ENCODE data around the gene UTY. TPM values are rescaled to one million over a fixed set of nuclear protein-coding genes. Genes with fewer than 3 reads are reported as not detected.

UTY gene
- total and polyA plus RNA-seq, 2 experiments from 2014 or later = not detected

DNA sequence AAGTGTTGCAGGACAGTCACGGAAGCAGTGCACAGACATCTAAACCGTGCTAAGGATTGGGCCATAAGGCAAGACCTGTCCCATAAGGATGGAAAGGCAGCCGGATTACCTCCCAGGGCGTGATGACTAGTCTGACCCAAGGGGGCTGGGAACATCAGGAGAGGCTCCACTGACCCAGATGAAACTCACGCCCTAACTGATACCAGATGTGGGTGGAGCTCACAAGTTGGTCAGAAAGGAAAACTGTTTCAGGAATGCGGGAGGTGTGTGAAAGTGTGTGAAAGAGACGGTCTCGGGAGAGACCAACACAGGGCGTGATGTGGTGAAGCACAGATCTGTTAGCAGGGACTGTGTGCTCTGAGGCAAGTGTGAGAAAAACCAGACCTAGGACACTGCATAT lies 140.5 kb downstream of the UTY start:
- no peak for DNase-seq (ENCODE audit: low spot score)
- no peaks in the 10 kb centered on the region for H3K79me2 ChIP-seq
- no peaks in the 10 kb centered on the region for H3K4me1 ChIP-seq (ENCODE audit: insufficient read depth)
- H3K9me2 ChIP-seq (replicated peaks; ENCODE audit: insufficient read depth) = no peaks in the 10 kb centered on the region
- H2AFZ ChIP-seq = no peak overlapping the region
- TF ChIP-seq EZH2phosphoT487 (IDR thresholded peaks at IDR 0.05; ENCODE audit: low read depth, severe bottlenecking, unreplicated experiment) (no peak), EZH2 (IDR thresholded peaks at IDR 0.05; ENCODE audit: borderline replicate concordance) (no peak)
- TF ChIP-seq, protein P1, sequence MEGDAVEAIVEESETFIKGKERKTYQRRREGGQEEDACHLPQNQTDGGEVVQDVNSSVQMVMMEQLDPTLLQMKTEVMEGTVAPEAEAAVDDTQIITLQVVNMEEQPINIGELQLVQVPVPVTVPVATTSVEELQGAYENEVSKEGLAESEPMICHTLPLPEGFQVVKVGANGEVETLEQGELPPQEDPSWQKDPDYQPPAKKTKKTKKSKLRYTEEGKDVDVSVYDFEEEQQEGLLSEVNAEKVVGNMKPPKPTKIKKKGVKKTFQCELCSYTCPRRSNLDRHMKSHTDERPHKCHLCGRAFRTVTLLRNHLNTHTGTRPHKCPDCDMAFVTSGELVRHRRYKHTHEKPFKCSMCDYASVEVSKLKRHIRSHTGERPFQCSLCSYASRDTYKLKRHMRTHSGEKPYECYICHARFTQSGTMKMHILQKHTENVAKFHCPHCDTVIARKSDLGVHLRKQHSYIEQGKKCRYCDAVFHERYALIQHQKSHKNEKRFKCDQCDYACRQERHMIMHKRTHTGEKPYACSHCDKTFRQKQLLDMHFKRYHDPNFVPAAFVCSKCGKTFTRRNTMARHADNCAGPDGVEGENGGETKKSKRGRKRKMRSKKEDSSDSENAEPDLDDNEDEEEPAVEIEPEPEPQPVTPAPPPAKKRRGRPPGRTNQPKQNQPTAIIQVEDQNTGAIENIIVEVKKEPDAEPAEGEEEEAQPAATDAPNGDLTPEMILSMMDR (IDR thresholded peaks at IDR 0.05; ENCODE audit: poor library complexity) = no peak
- H3K27ac ChIP-seq = no peak overlapping the region
- no peaks in the 10 kb centered on the region for H3K27me3 ChIP-seq
- no peak overlapping the region for H3K4me3 ChIP-seq
- no peaks in the 10 kb centered on the region for H3K36me3 ChIP-seq (replicated peaks; ENCODE audit: insufficient read depth, low read depth)
- no peaks in the 10 kb centered on the region for H3K9me3 ChIP-seq (ENCODE audit: low read depth)
- no peaks in the 10 kb centered on the region for H4K20me1 ChIP-seq (ENCODE audit: insufficient read depth, poor library complexity, severe bottlenecking)
- no peak overlapping the region for H3K4me2 ChIP-seq
- WGBS (ENCODE audit: low lambda C conversion rate, missing lambda C conversion rate) = no CpG with 5 or more reads among the region's 9 CpGs

DNA sequence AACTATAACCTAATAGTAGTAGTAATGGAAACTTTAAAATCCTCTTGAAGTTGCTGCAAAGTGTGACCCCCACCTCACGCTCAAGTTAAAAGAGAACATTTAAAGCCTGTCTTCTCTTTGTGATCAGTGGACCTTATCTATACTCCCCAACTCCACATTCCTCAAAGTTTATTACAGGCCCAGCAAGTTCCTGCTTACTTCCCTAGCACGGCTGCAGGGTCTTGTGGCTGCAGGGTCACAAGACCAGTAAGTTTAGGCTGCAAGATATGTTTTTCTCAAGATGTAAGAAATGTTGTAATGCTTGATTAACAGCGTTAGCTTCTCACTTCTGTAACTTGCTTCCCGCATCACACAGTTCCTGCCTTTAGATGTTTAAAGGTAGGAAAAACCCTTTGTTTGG lies 141.1 kb downstream of the UTY start:
- no peak for DNase-seq (ENCODE audit: low spot score)
- no peak overlapping the region for H3K27ac ChIP-seq
- H3K4me3 ChIP-seq = no peak overlapping the region
- no peak overlapping the region for H3K4me2 ChIP-seq
- TF ChIP-seq, protein P1 (IDR thresholded peaks at IDR 0.05; ENCODE audit: poor library complexity) = no peak
- TF ChIP-seq EZH2 (IDR thresholded peaks at IDR 0.05; ENCODE audit: borderline replicate concordance) = no peak
- TF ChIP-seq EZH2phosphoT487 (IDR thresholded peaks at IDR 0.05; ENCODE audit: low read depth, severe bottlenecking, unreplicated experiment) = no peak
- no peaks in the 10 kb centered on the region for H4K20me1 ChIP-seq (ENCODE audit: insufficient read depth, poor library complexity, severe bottlenecking)
- no peaks in the 10 kb centered on the region for H3K4me1 ChIP-seq (ENCODE audit: insufficient read depth)
- H2AFZ ChIP-seq = no peak overlapping the region
- no CpG with 5 or more reads among the region's 4 CpGs for WGBS (ENCODE audit: low lambda C conversion rate, missing lambda C conversion rate)
- no peaks in the 10 kb centered on the region for H3K27me3 ChIP-seq
- no peaks in the 10 kb centered on the region for H3K9me3 ChIP-seq (ENCODE audit: low read depth)
- H3K36me3 ChIP-seq (replicated peaks; ENCODE audit: insufficient read depth, low read depth) = no peaks in the 10 kb centered on the region
- no peaks in the 10 kb centered on the region for H3K79me2 ChIP-seq
- H3K9me2 ChIP-seq (replicated peaks; ENCODE audit: insufficient read depth) = no peaks in the 10 kb centered on the region

DNA sequence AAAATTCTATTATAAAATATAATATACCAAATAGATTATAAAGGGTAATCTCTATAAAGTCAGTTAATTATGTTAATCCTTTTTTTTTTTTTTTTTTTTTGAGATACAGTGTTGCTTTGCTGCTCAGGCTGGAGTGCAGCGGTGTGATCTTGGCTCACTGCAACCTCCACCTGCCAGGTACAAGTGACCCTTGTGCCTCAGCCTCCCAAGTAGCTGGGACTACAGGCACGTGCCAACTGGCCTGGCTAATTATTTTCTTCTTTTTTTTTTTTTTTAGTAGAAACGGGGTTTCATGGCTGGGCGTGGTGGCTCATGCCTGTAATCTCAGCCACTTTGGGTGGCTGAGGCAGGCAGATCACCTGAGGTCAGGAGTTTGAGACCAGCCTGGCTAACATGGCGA lies 141.9 kb downstream of the UTY start:
- no peaks in the 10 kb centered on the region for H3K79me2 ChIP-seq
- TF ChIP-seq, protein P1 (IDR thresholded peaks at IDR 0.05; ENCODE audit: poor library complexity) = no peak
- no peak for TF ChIP-seq EZH2 (IDR thresholded peaks at IDR 0.05; ENCODE audit: borderline replicate concordance)
- no peak for TF ChIP-seq EZH2phosphoT487 (IDR thresholded peaks at IDR 0.05; ENCODE audit: low read depth, severe bottlenecking, unreplicated experiment)
- no peak overlapping the region for H3K4me3 ChIP-seq
- H3K4me1 ChIP-seq (ENCODE audit: insufficient read depth) = no peaks in the 10 kb centered on the region
- no peaks in the 10 kb centered on the region for H3K36me3 ChIP-seq (replicated peaks; ENCODE audit: insufficient read depth, low read depth)
- H3K27me3 ChIP-seq = no peaks in the 10 kb centered on the region
- H4K20me1 ChIP-seq (ENCODE audit: insufficient read depth, poor library complexity, severe bottlenecking) = no peaks in the 10 kb centered on the region
- H3K27ac ChIP-seq = no peak overlapping the region
- H3K9me2 ChIP-seq (replicated peaks; ENCODE audit: insufficient read depth) = no peaks in the 10 kb centered on the region
- no peaks in the 10 kb centered on the region for H3K9me3 ChIP-seq (ENCODE audit: low read depth)
- H3K4me2 ChIP-seq = no peak overlapping the region
- H2AFZ ChIP-seq = no peak overlapping the region
- no peak for DNase-seq (ENCODE audit: low spot score)
- no CpG with 5 or more reads among the region's 5 CpGs for WGBS (ENCODE audit: low lambda C conversion rate, missing lambda C conversion rate)

DNA sequence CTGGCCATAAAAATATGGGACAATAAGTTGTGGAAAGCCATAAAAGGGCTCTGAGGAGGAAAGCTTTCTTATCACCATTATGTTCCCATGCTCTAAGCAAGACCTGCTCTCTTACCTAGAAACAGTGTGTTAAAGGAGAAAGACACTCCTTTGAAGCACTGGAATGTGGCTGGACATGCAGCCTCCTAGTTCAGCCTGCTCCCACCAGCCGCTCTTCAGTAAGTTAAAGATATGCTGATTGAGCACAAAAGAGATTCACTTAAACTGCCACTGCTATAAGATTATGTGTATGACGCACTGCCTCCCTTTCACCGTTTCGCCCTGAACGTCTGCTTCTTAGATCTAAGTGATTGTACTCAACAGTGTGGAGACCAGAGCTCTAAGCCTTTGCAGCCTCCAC lies 146.0 kb downstream of the UTY start:
- Histone ChIP-seq H3K79me2 (no peaks in the 10 kb centered on the region), H3K9me2 (replicated peaks; ENCODE audit: insufficient read depth) (no peaks in the 10 kb centered on the region), H3K36me3 (replicated peaks; ENCODE audit: insufficient read depth, low read depth) (no peaks in the 10 kb centered on the region), H4K20me1 (ENCODE audit: insufficient read depth, poor library complexity, severe bottlenecking) (no peaks in the 10 kb centered on the region), H3K4me3 (no peak overlapping the region), H3K4me1 (ENCODE audit: insufficient read depth) (no peaks in the 10 kb centered on the region), H3K27me3 (no peaks in the 10 kb centered on the region), H2AFZ (no peak overlapping the region), H3K4me2 (no peak overlapping the region), H3K27ac (no peak overlapping the region), H3K9me3 (ENCODE audit: low read depth) (no peaks in the 10 kb centered on the region)
- TF ChIP-seq, protein P1 (IDR thresholded peaks at IDR 0.05; ENCODE audit: poor library complexity) = no peak
- TF ChIP-seq EZH2phosphoT487 (IDR thresholded peaks at IDR 0.05; ENCODE audit: low read depth, severe bottlenecking, unreplicated experiment) (no peak), EZH2 (IDR thresholded peaks at IDR 0.05; ENCODE audit: borderline replicate concordance) (no peak)
- DNase-seq (ENCODE audit: low spot score) = no peak
- no CpG with 5 or more reads among the region's 5 CpGs for WGBS (ENCODE audit: low lambda C conversion rate, missing lambda C conversion rate)

All from hepatocyte (in vitro differentiated cells).